ENCODE data around the gene AQR. TPM values are rescaled to one million over a fixed set of nuclear protein-coding genes. Genes with fewer than 3 reads are reported as not detected.

AQR gene
- total and polyA plus RNA-seq, 10 of the 15 experiments (the other 5 are each of a cell fraction or from before 2014, with no cell fraction given), result 18.2 to 53.5 (median 32.6) TPM

GRCh38 chr15:34883042-34883441 lies 86.5 kb downstream of the AQR start:
- Histone ChIP-seq H4K20me1 (ENCODE audit: control insufficient read depth, insufficient read depth) (no peaks in the 10 kb centered on the region), H3K27me3 (replicated peaks in 1 of 2; ENCODE audit: control insufficient read depth in 2 of 2, insufficient read depth in 2 of 2, low read length in 1 of 2) (no peaks in the 10 kb centered on the region), H3K4me1 (ENCODE audit: control insufficient read depth, insufficient read depth, low read length) (no peaks in the 10 kb centered on the region), H2AFZ (ENCODE audit: control insufficient read depth, low read depth, low read length) (no peak overlapping the region), H3K9ac (ENCODE audit: control insufficient read depth, insufficient read depth, low read length) (no peak overlapping the region), H3K4me3 (no peak overlapping the region), H3K9me3 (replicated peaks; ENCODE audit: control insufficient read depth, insufficient read depth, low read length) (no peaks in the 10 kb centered on the region), H3K36me3 (ENCODE audit: control insufficient read depth in 2 of 2, insufficient read depth in 2 of 2, low read length in 1 of 2) (peaks cover 0 to 17% of the 10 kb centered on the region in 2 experiments; a peak in 3 of 4 replicates), H3K79me2 (ENCODE audit: control insufficient read depth, insufficient read depth, low read length) (no peaks in the 10 kb centered on the region), H3K4me2 (ENCODE audit: control insufficient read depth, insufficient read depth) (no peak overlapping the region), H3K27ac (ENCODE audit: control insufficient read depth, insufficient read depth) (no peak overlapping the region)
- ChIA-PET RAD21 (ENCODE audit: unreplicated experiment) (no interaction called here), CTCF (no interaction called here), POLR2A (no interaction called here), SMC1A (ENCODE audit: uncharacterized antibody, unreplicated experiment) (no interaction called here)
- ATAC-seq, result no peak
- DNase-seq (ENCODE audit: low read depth, low spot score), result no peak
- FAIRE-seq, result no peak
- intact Hi-C loops (cut with micrococcal nuclease; ENCODE audit: unreplicated experiment) (no loop called here), in situ Hi-C loops (cut with MboI) (no loop called here)
- BruUV-seq (replicated peaks), result no TSS peak
- WGBS (ENCODE audit: insufficient coverage, insufficient replicate concordance, low lambda C conversion rate, missing lambda C conversion rate), result 100% methylated on average over 1 of the region's 1 CpG
- TF ChIP-seq REST (IDR thresholded peaks at IDR 0.05; ENCODE audit: low read depth, low read length), result no peak
- TF ChIP-seq ZBTB11 (CRISPR knock-in tag; IDR thresholded peaks at IDR 0.05), result no peak
- TF ChIP-seq PRDM15 (CRISPR knock-in tag; IDR thresholded peaks at IDR 0.05), result no peak
- TF ChIP-seq CBX5 (IDR thresholded peaks at IDR 0.05; ENCODE audit: low read depth), result no peak
- no peak for TF ChIP-seq USF1 (IDR thresholded peaks at IDR 0.05; ENCODE audit: borderline replicate concordance, extremely low read length, insufficient read depth, low read depth, low read length)
- no peak for TF ChIP-seq RAD21 (IDR thresholded peaks at IDR 0.05; ENCODE audit: insufficient read depth, low read depth, low read length)
- TF ChIP-seq ZNF592 (IDR thresholded peaks at IDR 0.05), result no peak

All from GM12878 (cell line).